HCT116 (cell line): ENCODE measurements around the gene HDAC1. TPM values are rescaled to one million over a fixed set of nuclear protein-coding genes. Genes with fewer than 3 reads are reported as not detected.

Source experiments
- ATAC-seq: fragments of 200-7000 bp; cut with Tn5 transposase; 2 replicates; pipeline ENCODE4 v1.9.1; 2020; ENCODE audit warnings: mild to moderate bottlenecking, moderate library complexity
- BruUV-seq: library from RNA; stranded (reverse); fragments of 400-500 nt; replicated peaks from 2 replicates; lab custom pipeline; 2021; lab: Mats Ljungman, UMichigan
- CTCF ChIA-PET: fragments of 300-600 bp; sonication (Branson Sonifier 250); formaldehyde crosslinking; loops from one replicate; lab custom pipeline; 2021; ENCODE audit warnings: antibody characterized with exemption; lab: Charles Lee
- POLR2A ChIA-PET: fragments of 300-600, 350-600 bp; sonication (Branson Sonifier 250); formaldehyde crosslinking; loops from one replicate; lab custom pipeline; 2021; ENCODE audit warnings: antibody characterized with exemption; lab: Charles Lee
- RAD21 ChIA-PET, 2 experiments: fragments of 300-600 bp; sonication (Branson Sonifier 250); formaldehyde crosslinking; loops; one replicate each; lab custom pipeline; 2023; ENCODE audit warnings: low total read pairs in 2 of 2; ENCODE audit not compliant: uncharacterized antibody in 2 of 2, unreplicated experiment in 2 of 2, low non-redundant PET in 1 of 2; lab: Charles Lee
- DNase-seq: peaks from one replicate; pipeline ENCODE4 v3.0.0-alpha.2; 2010; ENCODE audit warnings: low read depth, low spot score
- H2AFZ ChIP-seq: fragments of 200-600 bp; shearing (Covaris generic), sonication (generic); 2 replicates; pipeline ENCODE4 v1.6.1; 2017; ENCODE audit warnings: low read depth, mixed run types, mixed read lengths, antibody characterized with exemption, low read length; ENCODE audit not compliant: poor library complexity, severe bottlenecking
- H3K27ac ChIP-seq: 2 replicates; pipeline ENCODE4 v1.5.1; 2012; ENCODE audit warnings: low read depth, low read length
- H3K27me3 ChIP-seq: fragments of 200-600 bp; sonication (generic); 2 replicates; pipeline ENCODE4 v1.6.1; 2016; ENCODE audit warnings: mixed run types, low read length, mixed read lengths; ENCODE audit not compliant: insufficient read depth
- H3K36me3 ChIP-seq, 2 experiments: fragments of 200-500 bp in 1 of 2; fragments of 200-600 bp in 1 of 2; sonication (Bioruptor generic) in 1 of 2; sonication (generic) in 1 of 2; 2 replicates each; pipeline versions ENCODE4 v1.5.1 to v1.6.1; 2014 to 2016; ENCODE audit warnings: low read length in 2 of 2, inconsistent platforms in 1 of 2, mixed read lengths in 1 of 2, mixed run types in 1 of 2; ENCODE audit not compliant: insufficient read depth in 2 of 2, control insufficient read depth in 1 of 2
- H3K4me1 ChIP-seq, 2 experiments: fragments of 200-600 bp in 1 of 2; sonication (generic) in 1 of 2; 2 replicates each; pipeline versions ENCODE4 v1.5.1 to v1.6.1; 2012 to 2017; ENCODE audit warnings: low read length in 2 of 2, inconsistent platforms in 1 of 2, mild to moderate bottlenecking in 1 of 2, mixed read lengths in 1 of 2, mixed run types in 1 of 2, moderate library complexity in 1 of 2; ENCODE audit not compliant: insufficient read depth in 2 of 2, control insufficient read depth in 1 of 2
- H3K4me2 ChIP-seq: fragments of 200-600 bp; sonication (generic); 2 replicates; pipeline ENCODE4 v1.6.1; 2017; ENCODE audit warnings: mixed run types, low read length, mixed read lengths
- H3K4me3 ChIP-seq, 2 experiments: fragments of 200-600 bp in 1 of 2; sonication (generic) in 1 of 2; replicated peaks in 1 of 2; 2 replicates each; pipeline ENCODE4 v1.5.1; 2011 to 2016; ENCODE audit warnings: low read length in 2 of 2, control low read depth in 1 of 2, low read depth in 1 of 2, mild to moderate bottlenecking in 1 of 2, mixed read lengths in 1 of 2, mixed run types in 1 of 2
- H3K79me2 ChIP-seq: fragments of 200-600 bp; sonication (generic); 2 replicates; pipeline ENCODE4 v1.6.1; 2017; ENCODE audit warnings: mild to moderate bottlenecking, mixed run types, low read length, moderate library complexity, mixed read lengths; ENCODE audit not compliant: insufficient read depth
- H3K9ac ChIP-seq: fragments of 200-600 bp; sonication (generic); 2 replicates; pipeline ENCODE4 v1.6.1; 2016; ENCODE audit warnings: low read length, mixed read lengths
- H3K9me2 ChIP-seq: fragments of 200-600 bp; sonication (generic), shearing (Covaris generic); 2 replicates; pipeline ENCODE4 v1.6.1; 2017; ENCODE audit warnings: mixed run types, mild to moderate bottlenecking, moderate library complexity; ENCODE audit not compliant: insufficient read depth
- H3K9me3 ChIP-seq, 2 experiments: fragments of 200-500 bp in 1 of 2; fragments of 200-600 bp in 1 of 2; sonication (Bioruptor generic) in 1 of 2; sonication (generic) in 1 of 2; 2 replicates each; pipeline ENCODE4 v1.6.1; 2014 to 2017; ENCODE audit warnings: low read length in 2 of 2, mixed read lengths in 2 of 2, inconsistent platforms in 1 of 2, low read depth in 1 of 2, mild to moderate bottlenecking in 1 of 2, mixed run types in 1 of 2, moderate library complexity in 1 of 2; ENCODE audit not compliant: control insufficient read depth in 1 of 2, insufficient read depth in 1 of 2
- H4K20me1 ChIP-seq: fragments of 200-600 bp; sonication (generic), shearing (Covaris generic); 2 replicates; pipeline ENCODE4 v1.6.1; 2017; ENCODE audit warnings: mixed run types, mild to moderate bottlenecking, moderate library complexity; ENCODE audit not compliant: insufficient read depth
- CBX3 ChIP-seq: IDR thresholded peaks from 2 replicates; pipeline ENCODE4 v1.6.1; 2012; ENCODE audit warnings: low read depth
- CEBPB ChIP-seq: IDR thresholded peaks from 2 replicates; pipeline ENCODE4 v1.6.1; 2012; ENCODE audit warnings: low read depth
- ELF1 ChIP-seq: IDR thresholded peaks from 2 replicates; pipeline ENCODE4 v1.6.1; 2012; ENCODE audit warnings: low read depth, borderline replicate concordance
- EZH2 ChIP-seq: fragments of 200-600 bp; sonication (generic); IDR thresholded peaks from 2 replicates; pipeline ENCODE4 v1.6.1; 2017; ENCODE audit warnings: antibody characterized with exemption, mixed run types
- FOSL1 ChIP-seq: IDR thresholded peaks from 2 replicates; pipeline ENCODE4 v1.6.1; 2012; ENCODE audit warnings: low read depth
- POLR2A ChIP-seq: IDR thresholded peaks from 2 replicates; pipeline ENCODE4 v1.7.0; 2011; ENCODE audit warnings: borderline replicate concordance; ENCODE audit not compliant: insufficient read depth, insufficient read length; ENCODE audit errors: extremely low read depth
- POLR2AphosphoS5 ChIP-seq: IDR thresholded peaks from 2 replicates; pipeline ENCODE4 v1.6.1; 2011; ENCODE audit warnings: mild to moderate bottlenecking, low read depth, low read length, moderate library complexity
- RAD21 ChIP-seq: IDR thresholded peaks from 2 replicates; pipeline ENCODE4 v1.6.1; 2012; ENCODE audit warnings: low read depth, mild to moderate bottlenecking
- SIN3A ChIP-seq: IDR thresholded peaks from 2 replicates; pipeline ENCODE4 v1.6.1; 2012; ENCODE audit warnings: low read depth
- SRF ChIP-seq: IDR thresholded peaks from 2 replicates; pipeline ENCODE4 v1.6.1; 2012; ENCODE audit warnings: low read depth
- TCF7L2 ChIP-seq: IDR thresholded peaks from 2 replicates; pipeline ENCODE4 v1.7.0; 2011; ENCODE audit warnings: borderline replicate concordance, inconsistent platforms; ENCODE audit not compliant: insufficient read depth, insufficient read length; ENCODE audit errors: extremely low read depth
- YY1 ChIP-seq: IDR thresholded peaks from 2 replicates; pipeline ENCODE4 v1.6.1; 2011; ENCODE audit warnings: low read length, low read depth, moderate library complexity, mild to moderate bottlenecking; ENCODE audit not compliant: insufficient replicate concordance; ENCODE audit errors: extremely low read depth
- ZFX ChIP-seq: fragments of 450-650 bp; IDR thresholded peaks from 2 replicates; pipeline ENCODE4 v1.6.1; 2017
- intact Hi-C: fragments of 100-400 bp; cut with micrococcal nuclease; formaldehyde crosslinking; loops from 2 replicates; pipeline ENCODE4 v1.10.0; 2022
- total RNA-seq: library from RNA; stranded (reverse); gene quantifications from one replicate; pipeline ENCODE4 v1.2.1, GENCODE V29; 2021; ENCODE audit not compliant: unreplicated experiment
- TF ChIP-seq, protein P1 (sequence below): IDR thresholded peaks from 2 replicates; pipeline ENCODE4 v1.6.1; 2012
- TF ChIP-seq, protein P2 (sequence below): IDR thresholded peaks from 2 replicates; pipeline ENCODE4 v1.6.1; 2012; ENCODE audit warnings: low read depth

Gene HDAC1
- total RNA-seq, 1 experiment from 2014 or later = 232 TPM

DNA sequence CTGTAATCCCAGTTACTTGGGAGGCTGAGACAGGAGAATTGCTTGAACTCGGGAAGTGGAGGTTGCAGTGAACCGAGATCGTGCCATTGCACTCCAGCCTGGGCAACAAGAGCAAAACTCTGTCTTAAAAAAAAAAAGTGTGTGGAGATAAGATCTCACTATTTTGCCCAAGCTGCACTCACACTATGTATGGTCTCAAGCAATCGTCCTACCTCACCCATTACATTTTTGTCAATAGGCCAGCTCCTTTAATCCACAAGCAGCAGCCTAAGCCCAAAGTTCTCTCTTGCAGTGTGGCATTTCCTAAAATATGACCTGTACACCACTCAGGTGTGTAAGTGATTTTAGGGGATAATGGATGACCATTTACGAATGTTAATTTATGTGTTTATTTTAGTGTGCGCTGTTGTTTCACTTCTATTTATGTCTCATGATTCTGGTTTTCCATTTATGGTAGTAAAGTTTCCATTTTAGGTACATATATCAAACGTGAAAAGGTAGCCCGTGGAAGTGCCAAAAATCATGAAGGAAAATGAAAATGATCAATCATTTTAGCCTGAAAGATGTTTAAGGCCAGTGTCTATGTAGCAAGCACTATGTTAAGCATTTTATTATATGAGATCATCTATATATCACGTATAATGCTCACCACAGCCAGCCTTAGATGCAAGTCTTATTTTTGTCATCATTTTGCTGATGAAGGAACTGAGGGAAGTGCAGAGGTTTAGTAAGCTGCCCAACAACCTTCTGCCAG, 35.2 kb upstream of the HDAC1 start:
- intact Hi-C loops = no loop called here
- POLR2A ChIA-PET = no interaction called here
- Histone ChIP-seq H3K4me1 (no peaks in the 10 kb centered on the region), H2AFZ (no peak overlapping the region), H3K27me3 (no peaks in the 10 kb centered on the region), H3K9ac (no peak overlapping the region), H3K79me2 (no peaks in the 10 kb centered on the region), H3K4me2 (no peak overlapping the region), H3K9me3 (no peaks in the 10 kb centered on the region), H3K4me3 (no peak overlapping the region), H3K9me2 (no peaks in the 10 kb centered on the region), H3K36me3 (no peaks in the 10 kb centered on the region), H3K27ac (no peak overlapping the region), H4K20me1 (no peaks in the 10 kb centered on the region)
- no TSS peak for BruUV-seq
- CTCF ChIA-PET = no interaction called here
- ATAC-seq = no peak
- TF ChIP-seq POLR2A (no peak), FOSL1 (no peak), SRF (no peak), POLR2AphosphoS5 (no peak), EZH2 (no peak), ELF1 (no peak), ZFX (no peak), YY1 (no peak), CBX3 (no peak), RAD21 (no peak), CEBPB (no peak), SIN3A (no peak), TCF7L2 (no peak)
- TF ChIP-seq, protein P1, sequence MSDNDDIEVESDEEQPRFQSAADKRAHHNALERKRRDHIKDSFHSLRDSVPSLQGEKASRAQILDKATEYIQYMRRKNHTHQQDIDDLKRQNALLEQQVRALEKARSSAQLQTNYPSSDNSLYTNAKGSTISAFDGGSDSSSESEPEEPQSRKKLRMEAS = no peak
- TF ChIP-seq, protein P2, sequence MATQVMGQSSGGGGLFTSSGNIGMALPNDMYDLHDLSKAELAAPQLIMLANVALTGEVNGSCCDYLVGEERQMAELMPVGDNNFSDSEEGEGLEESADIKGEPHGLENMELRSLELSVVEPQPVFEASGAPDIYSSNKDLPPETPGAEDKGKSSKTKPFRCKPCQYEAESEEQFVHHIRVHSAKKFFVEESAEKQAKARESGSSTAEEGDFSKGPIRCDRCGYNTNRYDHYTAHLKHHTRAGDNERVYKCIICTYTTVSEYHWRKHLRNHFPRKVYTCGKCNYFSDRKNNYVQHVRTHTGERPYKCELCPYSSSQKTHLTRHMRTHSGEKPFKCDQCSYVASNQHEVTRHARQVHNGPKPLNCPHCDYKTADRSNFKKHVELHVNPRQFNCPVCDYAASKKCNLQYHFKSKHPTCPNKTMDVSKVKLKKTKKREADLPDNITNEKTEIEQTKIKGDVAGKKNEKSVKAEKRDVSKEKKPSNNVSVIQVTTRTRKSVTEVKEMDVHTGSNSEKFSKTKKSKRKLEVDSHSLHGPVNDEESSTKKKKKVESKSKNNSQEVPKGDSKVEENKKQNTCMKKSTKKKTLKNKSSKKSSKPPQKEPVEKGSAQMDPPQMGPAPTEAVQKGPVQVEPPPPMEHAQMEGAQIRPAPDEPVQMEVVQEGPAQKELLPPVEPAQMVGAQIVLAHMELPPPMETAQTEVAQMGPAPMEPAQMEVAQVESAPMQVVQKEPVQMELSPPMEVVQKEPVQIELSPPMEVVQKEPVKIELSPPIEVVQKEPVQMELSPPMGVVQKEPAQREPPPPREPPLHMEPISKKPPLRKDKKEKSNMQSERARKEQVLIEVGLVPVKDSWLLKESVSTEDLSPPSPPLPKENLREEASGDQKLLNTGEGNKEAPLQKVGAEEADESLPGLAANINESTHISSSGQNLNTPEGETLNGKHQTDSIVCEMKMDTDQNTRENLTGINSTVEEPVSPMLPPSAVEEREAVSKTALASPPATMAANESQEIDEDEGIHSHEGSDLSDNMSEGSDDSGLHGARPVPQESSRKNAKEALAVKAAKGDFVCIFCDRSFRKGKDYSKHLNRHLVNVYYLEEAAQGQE = no peak
- RAD21 ChIA-PET = interaction anchor here in 1 of 2 experiments (0.7 kb wide), 1 partner anchor 106 kb away, joined by 3 read pairs; no protein-coding TSS in a partner anchor
- no peak for DNase-seq
